ENCODE results near the gene SPOCK1.

DNA sequence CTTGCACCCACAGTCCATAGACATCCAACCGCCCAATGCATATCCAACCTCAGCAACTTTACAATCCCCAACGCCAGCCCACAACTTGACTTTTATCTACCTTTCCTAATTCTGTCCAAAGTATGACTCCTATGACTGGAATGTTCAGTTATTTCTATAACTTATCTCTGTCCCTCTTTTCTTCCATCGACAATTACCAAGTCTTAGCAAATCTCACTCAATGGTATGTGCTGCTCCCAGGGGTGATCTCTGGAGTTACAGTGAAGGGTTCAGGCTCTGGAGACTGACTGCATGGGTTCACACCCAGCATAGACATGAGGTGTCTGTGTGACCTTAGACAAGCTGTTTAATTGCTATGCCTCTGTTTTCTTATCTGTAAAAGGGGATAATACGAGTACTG is 106.9 kb downstream of the SPOCK1 start:
- TF ChIP-seq, protein P1, sequence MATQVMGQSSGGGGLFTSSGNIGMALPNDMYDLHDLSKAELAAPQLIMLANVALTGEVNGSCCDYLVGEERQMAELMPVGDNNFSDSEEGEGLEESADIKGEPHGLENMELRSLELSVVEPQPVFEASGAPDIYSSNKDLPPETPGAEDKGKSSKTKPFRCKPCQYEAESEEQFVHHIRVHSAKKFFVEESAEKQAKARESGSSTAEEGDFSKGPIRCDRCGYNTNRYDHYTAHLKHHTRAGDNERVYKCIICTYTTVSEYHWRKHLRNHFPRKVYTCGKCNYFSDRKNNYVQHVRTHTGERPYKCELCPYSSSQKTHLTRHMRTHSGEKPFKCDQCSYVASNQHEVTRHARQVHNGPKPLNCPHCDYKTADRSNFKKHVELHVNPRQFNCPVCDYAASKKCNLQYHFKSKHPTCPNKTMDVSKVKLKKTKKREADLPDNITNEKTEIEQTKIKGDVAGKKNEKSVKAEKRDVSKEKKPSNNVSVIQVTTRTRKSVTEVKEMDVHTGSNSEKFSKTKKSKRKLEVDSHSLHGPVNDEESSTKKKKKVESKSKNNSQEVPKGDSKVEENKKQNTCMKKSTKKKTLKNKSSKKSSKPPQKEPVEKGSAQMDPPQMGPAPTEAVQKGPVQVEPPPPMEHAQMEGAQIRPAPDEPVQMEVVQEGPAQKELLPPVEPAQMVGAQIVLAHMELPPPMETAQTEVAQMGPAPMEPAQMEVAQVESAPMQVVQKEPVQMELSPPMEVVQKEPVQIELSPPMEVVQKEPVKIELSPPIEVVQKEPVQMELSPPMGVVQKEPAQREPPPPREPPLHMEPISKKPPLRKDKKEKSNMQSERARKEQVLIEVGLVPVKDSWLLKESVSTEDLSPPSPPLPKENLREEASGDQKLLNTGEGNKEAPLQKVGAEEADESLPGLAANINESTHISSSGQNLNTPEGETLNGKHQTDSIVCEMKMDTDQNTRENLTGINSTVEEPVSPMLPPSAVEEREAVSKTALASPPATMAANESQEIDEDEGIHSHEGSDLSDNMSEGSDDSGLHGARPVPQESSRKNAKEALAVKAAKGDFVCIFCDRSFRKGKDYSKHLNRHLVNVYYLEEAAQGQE (IDR thresholded peaks at IDR 0.05; ENCODE audit: borderline replicate concordance), result no peak
- TF ChIP-seq, protein P1 (CRISPR knock-in tag; IDR thresholded peaks at IDR 0.05; ENCODE audit: low read depth), result no peak
- no peak for TF ChIP-seq KLF1 (tag; IDR thresholded peaks at IDR 0.05)
- TF ChIP-seq, protein P2, sequence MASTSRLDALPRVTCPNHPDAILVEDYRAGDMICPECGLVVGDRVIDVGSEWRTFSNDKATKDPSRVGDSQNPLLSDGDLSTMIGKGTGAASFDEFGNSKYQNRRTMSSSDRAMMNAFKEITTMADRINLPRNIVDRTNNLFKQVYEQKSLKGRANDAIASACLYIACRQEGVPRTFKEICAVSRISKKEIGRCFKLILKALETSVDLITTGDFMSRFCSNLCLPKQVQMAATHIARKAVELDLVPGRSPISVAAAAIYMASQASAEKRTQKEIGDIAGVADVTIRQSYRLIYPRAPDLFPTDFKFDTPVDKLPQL (IDR thresholded peaks at IDR 0.05; ENCODE audit: extremely low read depth, insufficient read length), result no peak
- TF ChIP-seq NRF1 (conservative IDR thresholded peaks at IDR 0.05 in 1 of 2, IDR thresholded peaks at IDR 0.05 in 1 of 2), result no peak
- no peak for TF ChIP-seq POLR2A (conservative IDR thresholded peaks at IDR 0.05)
- TF ChIP-seq SMARCC2 (IDR thresholded peaks at IDR 0.05; ENCODE audit: low read depth), result no peak
- TF ChIP-seq CREB1 (IDR thresholded peaks at IDR 0.05), result no peak
- TF ChIP-seq CREB1 (CRISPR knock-in tag; IDR thresholded peaks at IDR 0.05), result no peak
- TF ChIP-seq, protein P3, sequence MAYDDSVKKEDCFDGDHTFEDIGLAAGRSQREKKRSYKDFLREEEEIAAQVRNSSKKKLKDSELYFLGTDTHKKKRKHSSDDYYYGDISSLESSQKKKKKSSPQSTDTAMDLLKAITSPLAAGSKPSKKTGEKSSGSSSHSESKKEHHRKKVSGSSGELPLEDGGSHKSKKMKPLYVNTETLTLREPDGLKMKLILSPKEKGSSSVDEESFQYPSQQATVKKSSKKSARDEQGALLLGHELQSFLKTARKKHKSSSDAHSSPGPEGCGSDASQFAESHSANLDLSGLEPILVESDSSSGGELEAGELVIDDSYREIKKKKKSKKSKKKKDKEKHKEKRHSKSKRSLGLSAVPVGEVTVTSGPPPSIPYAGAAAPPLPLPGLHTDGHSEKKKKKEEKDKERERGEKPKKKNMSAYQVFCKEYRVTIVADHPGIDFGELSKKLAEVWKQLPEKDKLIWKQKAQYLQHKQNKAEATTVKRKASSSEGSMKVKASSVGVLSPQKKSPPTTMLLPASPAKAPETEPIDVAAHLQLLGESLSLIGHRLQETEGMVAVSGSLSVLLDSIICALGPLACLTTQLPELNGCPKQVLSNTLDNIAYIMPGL (CRISPR knock-in tag; IDR thresholded peaks at IDR 0.05), result no peak
- TF ChIP-seq, protein P4, sequence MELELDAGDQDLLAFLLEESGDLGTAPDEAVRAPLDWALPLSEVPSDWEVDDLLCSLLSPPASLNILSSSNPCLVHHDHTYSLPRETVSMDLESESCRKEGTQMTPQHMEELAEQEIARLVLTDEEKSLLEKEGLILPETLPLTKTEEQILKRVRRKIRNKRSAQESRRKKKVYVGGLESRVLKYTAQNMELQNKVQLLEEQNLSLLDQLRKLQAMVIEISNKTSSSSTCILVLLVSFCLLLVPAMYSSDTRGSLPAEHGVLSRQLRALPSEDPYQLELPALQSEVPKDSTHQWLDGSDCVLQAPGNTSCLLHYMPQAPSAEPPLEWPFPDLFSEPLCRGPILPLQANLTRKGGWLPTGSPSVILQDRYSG (tag; conservative IDR thresholded peaks at IDR 0.05; ENCODE audit: low read depth), result no peak
- TF ChIP-seq, protein P5, sequence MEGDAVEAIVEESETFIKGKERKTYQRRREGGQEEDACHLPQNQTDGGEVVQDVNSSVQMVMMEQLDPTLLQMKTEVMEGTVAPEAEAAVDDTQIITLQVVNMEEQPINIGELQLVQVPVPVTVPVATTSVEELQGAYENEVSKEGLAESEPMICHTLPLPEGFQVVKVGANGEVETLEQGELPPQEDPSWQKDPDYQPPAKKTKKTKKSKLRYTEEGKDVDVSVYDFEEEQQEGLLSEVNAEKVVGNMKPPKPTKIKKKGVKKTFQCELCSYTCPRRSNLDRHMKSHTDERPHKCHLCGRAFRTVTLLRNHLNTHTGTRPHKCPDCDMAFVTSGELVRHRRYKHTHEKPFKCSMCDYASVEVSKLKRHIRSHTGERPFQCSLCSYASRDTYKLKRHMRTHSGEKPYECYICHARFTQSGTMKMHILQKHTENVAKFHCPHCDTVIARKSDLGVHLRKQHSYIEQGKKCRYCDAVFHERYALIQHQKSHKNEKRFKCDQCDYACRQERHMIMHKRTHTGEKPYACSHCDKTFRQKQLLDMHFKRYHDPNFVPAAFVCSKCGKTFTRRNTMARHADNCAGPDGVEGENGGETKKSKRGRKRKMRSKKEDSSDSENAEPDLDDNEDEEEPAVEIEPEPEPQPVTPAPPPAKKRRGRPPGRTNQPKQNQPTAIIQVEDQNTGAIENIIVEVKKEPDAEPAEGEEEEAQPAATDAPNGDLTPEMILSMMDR (IDR thresholded peaks at IDR 0.05 in 2 of 3, conservative IDR thresholded peaks at IDR 0.05 in 1 of 3; ENCODE audit: insufficient read depth in 2 of 3, low read depth in 1 of 3, low read length in 3 of 3), result no peak
- TF ChIP-seq, protein P6, sequence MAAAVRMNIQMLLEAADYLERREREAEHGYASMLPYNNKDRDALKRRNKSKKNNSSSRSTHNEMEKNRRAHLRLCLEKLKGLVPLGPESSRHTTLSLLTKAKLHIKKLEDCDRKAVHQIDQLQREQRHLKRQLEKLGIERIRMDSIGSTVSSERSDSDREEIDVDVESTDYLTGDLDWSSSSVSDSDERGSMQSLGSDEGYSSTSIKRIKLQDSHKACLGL (CRISPR knock-in tag; IDR thresholded peaks at IDR 0.05; ENCODE audit: borderline replicate concordance, poor library complexity, severe bottlenecking), result no peak
- no peak for TF ChIP-seq U2AF2 (optimal IDR thresholded peaks at IDR 0.05; ENCODE audit: low read depth, low read length)
- no peak for TF ChIP-seq RCOR1 (IDR thresholded peaks at IDR 0.05; ENCODE audit: borderline replicate concordance in 1 of 2, low read depth in 2 of 2, low read length in 2 of 2)
- no peak for TF ChIP-seq ELF4 (CRISPR knock-in tag; IDR thresholded peaks at IDR 0.05)
